Breast epithelium (tissue), 3 donors: ENCODE measurements around the gene SGCA.

Experiments used
- CTCF ChIP-seq, 3 donors: fragments of 450-650 bp; IDR thresholded peaks; one replicate each; pipeline ENCODE4 v1.5.1; 2016 to 2017; ENCODE audit warnings: antibody characterized with exemption in 3 of 3, mild to moderate bottlenecking in 3 of 3, moderate library complexity in 3 of 3
- POLR2A ChIP-seq: fragments of 450-650 bp; IDR thresholded peaks from one replicate; pipeline ENCODE4 v1.6.1; 2016; ENCODE audit warnings: antibody characterized with exemption, mild to moderate bottlenecking, moderate library complexity
- POLR2AphosphoS5 ChIP-seq, 3 donors: sonication (generic); formaldehyde crosslinking; IDR thresholded peaks; one replicate each; pipeline ENCODE4 v1.6.1; 2017; ENCODE audit warnings: antibody characterized with exemption in 3 of 3

GRCh38 chr17:50123649-50124349 is 42.0 kb upstream of the SGCA start:
- TF ChIP-seq CTCF (IDR thresholded peaks at IDR 0.05) (no peak), POLR2AphosphoS5 (IDR thresholded peaks at IDR 0.05) (no peak), POLR2A (no peak)
